ENCODE results near the gene IL10RA. TPM values are rescaled to one million over a fixed set of nuclear protein-coding genes. Genes with fewer than 3 reads are reported as not detected.

IL10RA gene
- total and polyA plus RNA-seq, 9 donors = 2.9 to 7.8 (median 4.3) TPM

GRCh38 chr11:118016104-118016503, 29.9 kb downstream of the IL10RA start:
- Histone ChIP-seq H3K4me1 (ENCODE audit: control insufficient read depth, insufficient read depth, low read length) (peaks cover 9% of the 10 kb centered on the region), H3K27me3 (ENCODE audit: control insufficient read depth, insufficient read depth, low read length) (peaks cover 2% of the 10 kb centered on the region), H3K4me3 (ENCODE audit: low read length) (no peak overlapping the region), H3K36me3 (ENCODE audit: control insufficient read depth, insufficient read depth, low read length) (no peaks in the 10 kb centered on the region), H3K9me3 (replicated peaks; ENCODE audit: control insufficient read depth, low read depth, low read length) (peaks cover 4% of the 10 kb centered on the region), H3K27ac (ENCODE audit: low read length) (no peak overlapping the region)
- WGBS (ENCODE audit: insufficient coverage) = 88% methylated on average over 3 of the region's 4 CpGs
- DNase-seq = no peak

- no peak for DNase-seq
- H3K27me3 ChIP-seq (ENCODE audit: control insufficient read depth, insufficient read depth, low read length) = peaks cover 2% of the 10 kb centered on the region
- H3K36me3 ChIP-seq (ENCODE audit: control insufficient read depth, insufficient read depth, low read length) = no peaks in the 10 kb centered on the region
- 42% methylated on average over 3 of the region's 3 CpGs for WGBS (ENCODE audit: insufficient coverage)
- H3K27ac ChIP-seq (ENCODE audit: low read length) = no peak overlapping the region
- H3K4me3 ChIP-seq (ENCODE audit: low read length) = no peak overlapping the region
- peaks cover 7% of the 10 kb centered on the region for H3K4me1 ChIP-seq (ENCODE audit: control insufficient read depth, insufficient read depth, low read length)
- peaks cover 5% of the 10 kb centered on the region for H3K9me3 ChIP-seq (replicated peaks; ENCODE audit: control insufficient read depth, low read depth, low read length)
These were observed 30.9 kb downstream of the IL10RA start for GRCh38 chr11:118017111-118017510.

GRCh38 chr11:118017631-118018315, 31.6 kb downstream of the IL10RA start:
- no peak for DNase-seq
- 80% methylated on average over 1 of the region's 4 CpGs for WGBS (ENCODE audit: insufficient coverage)

GRCh38 chr11:118018401-118018800, 32.2 kb downstream of the IL10RA start:
- no peak overlapping the region for H3K4me3 ChIP-seq (ENCODE audit: low read length)
- WGBS (ENCODE audit: insufficient coverage) = 80% methylated on average over 2 of the region's 2 CpGs
- DNase-seq = no peak
- H3K27ac ChIP-seq (ENCODE audit: low read length) = no peak overlapping the region
- H3K9me3 ChIP-seq (replicated peaks; ENCODE audit: control insufficient read depth, low read depth, low read length) = peaks cover 5% of the 10 kb centered on the region
- H3K36me3 ChIP-seq (ENCODE audit: control insufficient read depth, insufficient read depth, low read length) = no peaks in the 10 kb centered on the region
- peaks cover 2% of the 10 kb centered on the region for H3K27me3 ChIP-seq (ENCODE audit: control insufficient read depth, insufficient read depth, low read length)
- H3K4me1 ChIP-seq (ENCODE audit: control insufficient read depth, insufficient read depth, low read length) = no peaks in the 10 kb centered on the region

More at GRCh38 chr11:118017631-118018315, 31.6 kb downstream of the IL10RA start:
- H3K27ac ChIP-seq (ENCODE audit: low read length) = no peak overlapping the region
- H3K27me3 ChIP-seq (ENCODE audit: control insufficient read depth, insufficient read depth, low read length) = peaks cover 2% of the 10 kb centered on the region
- H3K36me3 ChIP-seq (ENCODE audit: control insufficient read depth, insufficient read depth, low read length) = no peaks in the 10 kb centered on the region
- no peak overlapping the region for H3K4me3 ChIP-seq (ENCODE audit: low read length)
- peaks cover 5% of the 10 kb centered on the region for H3K9me3 ChIP-seq (replicated peaks; ENCODE audit: control insufficient read depth, low read depth, low read length)
- peaks cover 5% of the 10 kb centered on the region for H3K4me1 ChIP-seq (ENCODE audit: control insufficient read depth, insufficient read depth, low read length)

- Histone ChIP-seq H3K4me3 (ENCODE audit: low read length) (no peak overlapping the region), H3K27me3 (ENCODE audit: control insufficient read depth, insufficient read depth, low read length) (peaks cover 2% of the 10 kb centered on the region), H3K9me3 (replicated peaks; ENCODE audit: control insufficient read depth, low read depth, low read length) (peaks cover 8% of the 10 kb centered on the region), H3K27ac (ENCODE audit: low read length) (no peak overlapping the region), H3K4me1 (ENCODE audit: control insufficient read depth, insufficient read depth, low read length) (no peaks in the 10 kb centered on the region), H3K36me3 (ENCODE audit: control insufficient read depth, insufficient read depth, low read length) (no peaks in the 10 kb centered on the region)
- DNase-seq = no peak
- WGBS (ENCODE audit: insufficient coverage) = no CpG with 5 or more reads among the region's 1 CpG
These were observed 35.0 kb downstream of the IL10RA start for GRCh38 chr11:118021146-118021545.

GRCh38 chr11:118027694-118028093, 41.5 kb downstream of the IL10RA start:
- Histone ChIP-seq H3K27ac (ENCODE audit: low read length) (no peak overlapping the region), H3K4me3 (ENCODE audit: low read length) (no peak overlapping the region)

GRCh38 chr11:118028626-118029025, 42.4 kb downstream of the IL10RA start:
- Histone ChIP-seq H3K4me3 (ENCODE audit: low read length) (no peak overlapping the region), H3K27ac (ENCODE audit: low read length) (no peak overlapping the region), H3K9me3 (replicated peaks; ENCODE audit: control insufficient read depth, low read depth, low read length) (peaks cover 3% of the 10 kb centered on the region), H3K4me1 (ENCODE audit: control insufficient read depth, insufficient read depth, low read length) (no peaks in the 10 kb centered on the region), H3K27me3 (ENCODE audit: control insufficient read depth, insufficient read depth, low read length) (no peaks in the 10 kb centered on the region), H3K36me3 (ENCODE audit: control insufficient read depth, insufficient read depth, low read length) (no peaks in the 10 kb centered on the region)
- no peak for DNase-seq
- WGBS (ENCODE audit: insufficient coverage) = 100% methylated on average over 1 of the region's 3 CpGs

More at GRCh38 chr11:118027694-118028093, 41.5 kb downstream of the IL10RA start:
- no peak for DNase-seq
- Histone ChIP-seq H3K4me1 (ENCODE audit: control insufficient read depth, insufficient read depth, low read length) (no peaks in the 10 kb centered on the region), H3K36me3 (ENCODE audit: control insufficient read depth, insufficient read depth, low read length) (no peaks in the 10 kb centered on the region), H3K27me3 (ENCODE audit: control insufficient read depth, insufficient read depth, low read length) (no peaks in the 10 kb centered on the region), H3K9me3 (replicated peaks; ENCODE audit: control insufficient read depth, low read depth, low read length) (peaks cover 3% of the 10 kb centered on the region)
- 40% methylated on average over 1 of the region's 4 CpGs for WGBS (ENCODE audit: insufficient coverage)

- Histone ChIP-seq H3K4me3 (ENCODE audit: low read length) (no peak overlapping the region), H3K27me3 (ENCODE audit: control insufficient read depth, insufficient read depth, low read length) (no peaks in the 10 kb centered on the region), H3K4me1 (ENCODE audit: control insufficient read depth, insufficient read depth, low read length) (no peaks in the 10 kb centered on the region), H3K36me3 (ENCODE audit: control insufficient read depth, insufficient read depth, low read length) (no peaks in the 10 kb centered on the region), H3K27ac (ENCODE audit: low read length) (no peak overlapping the region), H3K9me3 (replicated peaks; ENCODE audit: control insufficient read depth, low read depth, low read length) (no peaks in the 10 kb centered on the region)
- no CpG with 5 or more reads among the region's 4 CpGs for WGBS (ENCODE audit: insufficient coverage)
- no peak for DNase-seq
These were observed 47.2 kb downstream of the IL10RA start for GRCh38 chr11:118033443-118033842.

GRCh38 chr11:118042141-118042540, 55.9 kb downstream of the IL10RA start:
- Histone ChIP-seq H3K4me3 (ENCODE audit: low read length) (no peak overlapping the region), H3K4me1 (ENCODE audit: control insufficient read depth, insufficient read depth, low read length) (no peaks in the 10 kb centered on the region), H3K27me3 (ENCODE audit: control insufficient read depth, insufficient read depth, low read length) (no peaks in the 10 kb centered on the region), H3K36me3 (ENCODE audit: control insufficient read depth, insufficient read depth, low read length) (no peaks in the 10 kb centered on the region), H3K27ac (ENCODE audit: low read length) (no peak overlapping the region), H3K9me3 (replicated peaks; ENCODE audit: control insufficient read depth, low read depth, low read length) (no peaks in the 10 kb centered on the region)
- DNase-seq = no peak
- WGBS (ENCODE audit: insufficient coverage) = no CpG with 5 or more reads among the region's 1 CpG

GRCh38 chr11:118042796-118043195, 56.6 kb downstream of the IL10RA start:
- WGBS (ENCODE audit: insufficient coverage) = 57% methylated on average over 1 of the region's 4 CpGs
- H3K27ac ChIP-seq (ENCODE audit: low read length) = no peak overlapping the region
- H3K27me3 ChIP-seq (ENCODE audit: control insufficient read depth, insufficient read depth, low read length) = no peaks in the 10 kb centered on the region
- no peaks in the 10 kb centered on the region for H3K4me1 ChIP-seq (ENCODE audit: control insufficient read depth, insufficient read depth, low read length)
- no peak overlapping the region for H3K4me3 ChIP-seq (ENCODE audit: low read length)
- H3K9me3 ChIP-seq (replicated peaks; ENCODE audit: control insufficient read depth, low read depth, low read length) = no peaks in the 10 kb centered on the region
- no peak for DNase-seq
- no peaks in the 10 kb centered on the region for H3K36me3 ChIP-seq (ENCODE audit: control insufficient read depth, insufficient read depth, low read length)

GRCh38 chr11:118045191-118045590, 59.0 kb downstream of the IL10RA start:
- Histone ChIP-seq H3K4me3 (ENCODE audit: low read length) (no peak overlapping the region), H3K4me1 (ENCODE audit: control insufficient read depth, insufficient read depth, low read length) (no peaks in the 10 kb centered on the region)
- no CpG with 5 or more reads among the region's 2 CpGs for WGBS (ENCODE audit: insufficient coverage)

More at GRCh38 chr11:118045191-118045590, 59.0 kb downstream of the IL10RA start:
- H3K27ac ChIP-seq (ENCODE audit: low read length) = no peak overlapping the region
- H3K27me3 ChIP-seq (ENCODE audit: control insufficient read depth, insufficient read depth, low read length) = no peaks in the 10 kb centered on the region
- no peaks in the 10 kb centered on the region for H3K36me3 ChIP-seq (ENCODE audit: control insufficient read depth, insufficient read depth, low read length)
- H3K9me3 ChIP-seq (replicated peaks; ENCODE audit: control insufficient read depth, low read depth, low read length) = no peaks in the 10 kb centered on the region
- no peak for DNase-seq
